UCSD-AML1 (cell line): ENCODE results near the gene DTD1.
A peak's percentile ranks its signal among the peaks of the same experiment; 100 is the strongest.

Source experiments
- DNase-seq: peaks from one replicate; lab custom pipeline; 2025; ENCODE audit not compliant: unreplicated experiment; lab: John Stamatoyannopoulos, UW

The DTD1 gene

DNA sequence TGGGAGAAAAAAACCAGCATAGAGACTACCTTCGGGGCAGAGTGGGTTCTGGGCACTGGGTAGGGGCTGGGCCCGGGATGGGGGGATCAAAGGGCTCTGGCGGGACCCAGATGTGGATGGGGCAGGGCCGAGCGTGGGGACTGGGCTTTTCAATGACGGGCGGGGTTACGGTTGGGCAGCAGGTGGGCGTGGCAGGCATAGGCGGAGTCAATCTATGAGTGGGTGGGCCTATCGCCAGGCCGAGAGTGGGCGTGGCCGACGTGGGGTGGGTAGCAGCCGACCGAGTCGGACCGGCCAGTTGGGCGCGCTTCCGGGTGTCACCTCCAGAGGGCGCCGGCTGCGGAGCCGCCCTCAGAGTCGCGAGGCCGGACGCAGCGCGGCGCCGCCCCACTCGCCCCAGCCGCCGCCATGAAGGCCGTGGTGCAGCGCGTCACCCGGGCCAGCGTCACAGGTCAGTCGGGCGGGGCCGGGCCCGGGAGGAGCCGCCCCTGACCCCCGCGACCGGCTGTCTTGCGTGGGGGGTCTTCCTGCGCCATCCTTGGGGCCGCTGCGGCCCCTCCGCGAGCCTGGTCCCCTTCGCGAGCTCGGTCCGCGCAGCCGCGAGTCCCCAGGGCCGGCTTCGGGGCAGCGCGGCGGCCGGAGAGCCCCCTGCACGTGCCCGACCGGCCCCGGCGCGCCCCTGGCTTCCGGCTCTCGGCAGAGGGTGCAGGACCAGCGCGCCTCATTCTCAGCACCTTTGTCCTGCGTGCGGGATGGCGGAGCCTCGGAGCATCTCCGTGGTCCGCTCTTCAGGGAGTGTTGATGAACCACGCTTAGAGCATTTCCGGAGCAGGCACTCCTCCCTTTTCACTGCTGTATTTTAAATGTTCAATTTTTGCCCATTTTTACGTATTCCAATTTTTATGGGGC, at the start of gene DTD1:
Gene DTD1, plus strand, starts transcription at position 390 of the 909 bp plus-strand sequence. Its CDS starts 19 bp downstream, at position 409.
- DNase-seq: peak; percentile 96

- no peak for DNase-seq
These were observed 46.1 kb upstream of the DTD1 start for GRCh38 chr20:18541741-18542140.

- DNase-seq: no peak
These were observed 44.6 kb upstream of the DTD1 start for GRCh38 chr20:18543216-18543615.

- DNase-seq: no peak
These were observed 43.9 kb upstream of the DTD1 start for GRCh38 chr20:18543932-18544331.

- DNase-seq: no peak
These were observed 42.3 kb upstream of the DTD1 start for GRCh38 chr20:18545566-18545965.

- no peak for DNase-seq
These were observed 39.4 kb upstream of the DTD1 start for GRCh38 chr20:18548465-18548864.

DNA sequence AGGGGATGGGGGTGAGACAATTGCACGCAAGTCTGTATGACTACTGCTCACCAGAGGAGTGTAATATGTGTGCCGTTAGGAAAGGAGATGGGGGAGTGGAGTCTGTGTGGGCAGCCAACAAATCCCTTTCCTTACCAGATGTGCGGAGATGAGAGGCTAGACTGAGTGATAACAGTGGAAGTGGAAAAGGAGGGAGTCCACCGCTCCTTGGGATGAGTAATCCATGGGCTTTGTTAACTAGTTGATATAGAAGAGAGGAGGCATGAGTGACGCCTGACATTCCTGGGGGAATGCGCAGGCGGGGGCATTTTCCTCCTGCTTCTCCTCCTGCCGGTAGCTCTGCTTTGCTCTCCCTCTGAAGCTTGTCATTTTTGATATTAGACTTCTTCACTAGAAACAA, 34.1 kb upstream of the DTD1 start:
- no peak for DNase-seq

GRCh38 chr20:18566892-18567738, 20.7 kb upstream of the DTD1 start, which contains the start of gene SMIM26:
Gene SMIM26 (plus strand): TSS chr20:18567432. CDS start chr20:18567479, 47 bp downstream.
- peak; percentile 95 for DNase-seq

DNA sequence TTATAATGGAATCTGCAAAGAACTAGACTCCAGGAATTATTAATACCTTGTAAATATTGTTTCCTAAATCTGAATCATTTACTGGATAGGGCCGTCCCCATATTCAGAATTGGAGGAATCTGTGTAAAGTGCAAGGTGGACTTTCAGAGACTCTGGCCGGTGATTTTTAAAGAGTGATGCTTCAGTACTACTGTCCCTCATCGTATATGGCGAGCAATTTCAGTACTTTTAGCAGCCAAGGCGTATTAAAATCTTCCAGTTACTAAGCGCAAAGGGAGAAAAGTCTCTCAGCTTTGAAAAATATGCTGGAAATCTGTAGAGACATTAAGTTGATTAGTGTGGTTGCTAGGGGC, 20.1 kb upstream of the DTD1 start:
- DNase-seq: no peak

GRCh38 chr20:18571009-18571408, 16.8 kb upstream of the DTD1 start:
- DNase-seq: no peak

GRCh38 chr20:18571578-18571977, 16.3 kb upstream of the DTD1 start:
- no peak for DNase-seq

DNA sequence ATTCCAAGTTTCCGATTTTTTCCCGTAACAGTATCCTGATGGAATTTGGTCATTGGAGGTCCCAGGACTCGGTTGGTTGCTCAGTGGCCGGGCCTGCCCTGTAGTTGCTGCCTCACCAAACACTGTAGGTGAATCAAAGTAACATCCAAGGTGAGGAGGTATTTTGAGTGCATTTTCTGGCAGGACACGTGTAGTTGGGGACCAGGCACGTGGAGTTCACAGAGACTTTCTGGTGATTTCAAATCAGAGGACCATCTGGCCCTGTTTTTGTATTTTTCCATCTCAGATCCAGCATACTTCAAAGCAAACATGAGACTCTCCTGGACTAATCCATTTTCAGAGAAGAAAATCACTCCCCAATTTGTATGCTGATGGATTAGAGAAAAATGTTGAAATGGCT, 9.9 kb upstream of the DTD1 start:
- no peak for DNase-seq

DNA sequence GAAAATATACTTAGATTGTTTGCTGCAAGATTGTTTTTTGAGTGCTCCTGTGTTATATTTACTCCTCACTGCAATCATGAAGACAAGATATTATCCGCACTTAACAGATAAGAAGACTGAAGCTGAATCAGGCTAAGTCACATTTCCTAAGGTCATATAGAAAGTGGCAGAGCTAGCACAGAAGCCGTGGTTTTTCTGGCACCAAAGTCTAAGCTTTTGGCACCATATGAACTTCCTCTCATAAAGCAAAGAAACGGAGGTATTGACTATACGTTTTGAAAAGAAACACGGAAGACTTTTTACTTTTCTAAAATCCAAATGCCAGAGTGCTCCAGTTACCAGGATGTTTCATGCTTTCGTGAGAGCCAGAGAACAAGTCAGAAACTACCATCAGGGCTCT, 9.3 kb upstream of the DTD1 start:
- no peak for DNase-seq

DNA sequence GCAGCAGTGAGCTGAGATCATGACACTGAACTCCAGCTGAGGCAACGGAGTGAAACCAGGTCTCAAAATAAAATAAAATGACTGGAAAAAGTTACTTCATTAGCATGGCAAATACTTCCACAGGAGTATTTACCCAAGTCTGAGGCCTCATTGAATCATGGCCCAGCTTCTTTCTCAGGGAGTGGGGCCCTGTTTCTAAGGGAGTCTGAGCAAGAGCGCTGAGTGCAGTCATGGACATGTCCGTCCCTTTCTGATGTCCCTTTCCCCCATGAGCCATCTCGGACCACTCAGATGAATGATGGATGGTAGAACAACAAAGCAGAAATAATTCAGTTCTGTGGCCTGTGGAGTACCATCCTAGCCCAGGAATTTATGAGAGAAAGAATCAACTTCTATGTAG, 7.8 kb upstream of the DTD1 start:
- no peak for DNase-seq

DNA sequence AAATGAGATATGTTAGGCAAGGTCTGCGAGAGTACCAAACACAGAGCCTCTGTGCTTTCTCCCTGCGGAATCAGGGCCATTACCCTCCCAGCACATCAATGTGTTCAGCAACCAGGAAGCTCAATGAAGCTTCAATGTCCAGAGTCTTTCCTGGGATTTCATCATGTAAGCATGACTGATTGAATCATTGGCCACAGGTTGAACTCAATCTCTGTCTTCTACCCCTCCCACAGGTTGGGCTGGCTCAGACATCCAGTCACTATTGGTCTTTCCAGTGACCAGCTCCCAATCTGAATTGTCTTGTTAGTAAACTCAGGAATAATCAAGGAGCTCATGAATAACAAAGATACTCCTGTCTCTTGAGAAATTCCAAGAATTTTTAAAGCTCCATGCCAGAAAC, 2.7 kb upstream of the DTD1 start:
- no peak for DNase-seq

DNA sequence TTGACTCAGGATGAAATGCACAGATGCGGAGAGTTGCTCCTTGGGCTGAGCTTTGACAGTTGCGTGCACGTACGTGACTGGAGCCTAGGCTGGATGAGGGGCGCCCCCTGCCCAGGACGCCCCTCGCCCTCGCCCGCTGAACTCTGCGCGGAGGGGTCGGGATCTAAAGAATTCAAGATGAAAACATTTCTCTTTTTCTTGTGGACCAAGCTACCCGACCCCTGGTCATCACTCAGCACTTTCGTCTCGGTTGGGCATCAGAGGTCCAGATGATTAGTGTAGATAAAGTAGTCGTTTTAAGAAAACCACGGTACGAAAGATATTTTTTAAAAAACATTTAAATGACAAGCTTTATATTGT, 700 bp downstream of the DTD1 start:
- DNase-seq: no peak

DNA sequence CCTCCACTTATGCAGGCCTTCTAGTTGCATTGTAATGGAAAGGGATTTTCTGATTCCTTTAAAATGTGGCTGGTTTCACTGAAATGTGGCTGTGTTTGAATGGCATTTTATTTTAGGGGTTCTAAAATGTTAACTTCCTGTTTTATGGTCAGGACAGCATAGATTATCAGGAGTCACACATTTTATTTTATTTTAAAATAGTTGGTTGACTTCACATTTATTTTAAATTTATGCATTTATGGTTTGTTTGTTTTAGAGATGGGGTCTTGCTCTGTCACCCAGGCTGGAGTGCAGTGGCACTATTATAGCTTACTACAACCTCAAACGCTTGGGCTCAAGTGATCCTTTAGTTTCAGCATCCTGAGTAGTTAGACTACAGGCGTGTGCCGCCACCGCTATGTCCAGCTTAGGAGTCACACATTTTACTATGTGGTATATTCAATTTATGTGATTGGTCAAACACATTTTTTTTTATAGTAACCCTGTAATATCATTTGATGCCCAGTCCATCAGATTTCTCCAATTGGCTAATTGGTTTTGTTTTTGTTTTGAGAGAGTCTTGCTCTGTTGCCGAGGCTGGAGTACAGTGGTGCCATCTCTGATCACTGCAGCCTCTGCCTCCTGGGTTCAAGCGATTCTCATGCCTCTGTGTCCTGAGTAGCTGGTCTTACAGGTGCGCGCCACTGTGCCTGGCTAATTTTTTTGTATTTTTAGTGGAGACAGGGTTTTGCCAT, 2.3 kb downstream of the DTD1 start:
- no peak for DNase-seq

GRCh38 chr20:18596270-18596669, 8.4 kb downstream of the DTD1 start:
- no peak for DNase-seq

DNA sequence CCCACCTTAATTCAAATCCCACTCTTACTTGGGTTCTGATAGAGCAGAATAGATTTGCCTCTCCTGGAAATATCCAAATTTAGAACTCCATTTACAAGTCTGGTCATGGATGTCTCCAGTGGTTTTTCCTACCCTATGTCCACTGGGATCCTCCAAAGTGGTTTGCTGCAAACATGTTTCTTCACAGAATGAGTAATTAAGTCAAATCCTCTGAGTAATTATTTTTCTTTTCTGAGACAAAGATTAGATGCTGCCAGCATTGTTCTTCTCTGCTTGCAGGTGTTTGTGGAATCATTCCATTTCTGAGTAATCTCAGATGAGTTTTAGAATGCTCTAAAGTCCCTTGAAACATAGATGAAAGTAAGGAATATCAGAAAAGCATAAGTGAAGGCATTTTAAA, 21.9 kb downstream of the DTD1 start:
- no peak for DNase-seq

GRCh38 chr20:18611492-18611891, 23.6 kb downstream of the DTD1 start:
- no peak for DNase-seq

DNA sequence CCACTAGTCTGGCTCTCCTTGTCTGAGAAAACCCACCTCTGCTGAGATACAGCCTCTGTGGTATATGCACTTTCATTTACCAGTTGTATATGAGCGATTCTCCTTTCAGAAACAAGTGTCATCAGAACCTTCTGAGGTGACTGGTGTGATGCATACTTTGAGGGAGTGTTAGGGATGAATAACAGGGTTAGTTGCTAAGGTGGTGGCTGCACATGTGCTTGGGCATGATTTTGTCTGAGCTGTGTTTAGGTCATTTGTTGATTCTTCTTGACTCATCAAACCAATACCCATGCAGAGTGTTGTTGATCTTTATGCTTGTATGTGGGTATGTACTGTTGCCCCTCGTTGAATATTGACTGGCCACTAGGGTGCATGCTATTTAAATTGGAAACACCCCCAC, 25.7 kb downstream of the DTD1 start:
- no peak for DNase-seq
